DMS114 treated with DMSO at 0.1 percent for 48 hours (cell line): ENCODE measurements around the gene SSTR5.
"Not testable (repeated sequence)": the region's sequence is repeated elsewhere in the genome, so short reads cannot be mapped to it uniquely, and the experiment has no call there.

ENCODE experiments used
- DNase-seq: peaks from one replicate; lab custom pipeline; 2025; ENCODE audit not compliant: unreplicated experiment; lab: John Stamatoyannopoulos, UW

The SSTR5 gene

GRCh38 chr16:1073566-1074378, 1.2 kb downstream of the SSTR5 start:
- no peak for DNase-seq

GRCh38 chr16:1074379-1074649, 1.8 kb downstream of the SSTR5 start:
- DNase-seq: no peak

GRCh38 chr16:1075546-1075945, 3.0 kb downstream of the SSTR5 start:
- no peak for DNase-seq

GRCh38 chr16:1076801-1077576, 4.4 kb downstream of the SSTR5 start:
- no peak for DNase-seq

- DNase-seq: no peak
Observed at GRCh38 chr16:1077877-1078578, 5.5 kb downstream of the SSTR5 start.

- DNase-seq: no peak
Observed at GRCh38 chr16:1078579-1079021, 6.1 kb downstream of the SSTR5 start.

GRCh38 chr16:1079341-1079740, 6.8 kb downstream of the SSTR5 start:
- no peak for DNase-seq

GRCh38 chr16:1079786-1080525, 7.4 kb downstream of the SSTR5 start:
- no peak for DNase-seq

- no peak for DNase-seq
Observed at GRCh38 chr16:1080801-1081733, 8.5 kb downstream of the SSTR5 start.

- DNase-seq: no peak
Observed at GRCh38 chr16:1081734-1082265, 9.3 kb downstream of the SSTR5 start.

GRCh38 chr16:1082266-1082951, 9.9 kb downstream of the SSTR5 start:
- DNase-seq: no peak

GRCh38 chr16:1082952-1083675, 10.6 kb downstream of the SSTR5 start:
- DNase-seq: no peak

GRCh38 chr16:1084971-1085370, 12.4 kb downstream of the SSTR5 start:
- DNase-seq: no peak

- DNase-seq: not testable (repeated sequence)
Observed at GRCh38 chr16:1086443-1086842, 13.9 kb downstream of the SSTR5 start.

- DNase-seq: no peak
Observed at GRCh38 chr16:1088295-1089170, 16.0 kb downstream of the SSTR5 start.

GRCh38 chr16:1089439-1089821, 16.9 kb downstream of the SSTR5 start:
- no peak for DNase-seq

GRCh38 chr16:1089822-1090619, 17.5 kb downstream of the SSTR5 start:
- no peak for DNase-seq
